Fibroblast of lung (primary cell): ENCODE measurements around the gene PTGIS. TPM values are rescaled to one million over a fixed set of nuclear protein-coding genes. Genes with fewer than 3 reads are reported as not detected.

Experiments used
- DNase-seq, 2 donors: peaks; one replicate each; pipeline versions ENCODE4 v3.0.0 to v3.0.0-alpha.2; 2010; ENCODE audit warnings: low read depth in 2 of 2
- H2AFZ ChIP-seq: 2 replicates; pipeline ENCODE4 v1.5.1; 2012; ENCODE audit warnings: low read length, control low read depth, inconsistent platforms
- H3K27ac ChIP-seq: 2 replicates; pipeline ENCODE4 v1.5.1; 2011; ENCODE audit warnings: low read length, control low read depth; ENCODE audit not compliant: insufficient read depth
- H3K27me3 ChIP-seq: 2 replicates; pipeline ENCODE4 v1.5.1; 2011; ENCODE audit warnings: mild to moderate bottlenecking, low read length; ENCODE audit not compliant: control insufficient read depth, insufficient read depth
- H3K36me3 ChIP-seq: 2 replicates; pipeline ENCODE4 v1.5.1; 2011; ENCODE audit warnings: low read length; ENCODE audit not compliant: control insufficient read depth, insufficient read depth
- H3K4me1 ChIP-seq: 2 replicates; pipeline ENCODE4 v1.5.1; 2011; ENCODE audit warnings: low read length; ENCODE audit not compliant: control insufficient read depth, insufficient read depth; ENCODE audit errors: extremely low read depth
- H3K4me2 ChIP-seq: 2 replicates; pipeline ENCODE4 v1.5.1; 2011; ENCODE audit warnings: low read length, control low read depth; ENCODE audit not compliant: insufficient read depth; ENCODE audit errors: extremely low read depth
- H3K4me3 ChIP-seq, 4 experiments: fragments of 200-600 bp in 1 of 4; sonication (generic) in 1 of 4; replicated peaks in 1 of 4; 2 replicates each; pipeline ENCODE4 v1.5.1; 2011 to 2016; ENCODE audit warnings: low read length in 4 of 4, low read depth in 3 of 4, mild to moderate bottlenecking in 3 of 4, control low read depth in 2 of 4, inconsistent platforms in 1 of 4, mixed read lengths in 1 of 4; ENCODE audit not compliant: insufficient read depth in 1 of 4; ENCODE audit errors: control extremely low read depth in 1 of 4
- H3K79me2 ChIP-seq: 2 replicates; pipeline ENCODE4 v1.5.1; 2012; ENCODE audit warnings: mild to moderate bottlenecking, low read length, inconsistent platforms; ENCODE audit not compliant: control insufficient read depth, insufficient read depth
- H3K9ac ChIP-seq: 2 replicates; pipeline ENCODE4 v1.5.1; 2011; ENCODE audit warnings: mild to moderate bottlenecking, low read length, control low read depth; ENCODE audit not compliant: insufficient read depth
- H3K9me3 ChIP-seq: 2 replicates; pipeline ENCODE4 v1.5.1; 2012; ENCODE audit warnings: low read depth, low read length; ENCODE audit not compliant: control insufficient read depth, insufficient read depth
- H4K20me1 ChIP-seq: 2 replicates; pipeline ENCODE4 v1.5.1; 2011; ENCODE audit warnings: low read length; ENCODE audit not compliant: control insufficient read depth, insufficient read depth; ENCODE audit errors: extremely low read depth
- EZH2 ChIP-seq: IDR thresholded peaks from 2 replicates; pipeline ENCODE4 v1.5.1; 2012; ENCODE audit warnings: low read length, control low read depth, mild to moderate bottlenecking; ENCODE audit errors: missing control alignments
- polyA plus RNA-seq, 2 donors: library from polyadenylated mRNA; depleted of rRNA in 1 of 2; stranded (reverse) in 1 of 2; unstranded in 1 of 2; fragments of >200 nt; gene quantifications; 2 replicates each; pipeline ENCODE4 v1.2.1, GENCODE V29; 2011 to 2012; ENCODE audit warnings: missing spikeins in 1 of 2
- total RNA-seq: library from RNA; depleted of rRNA; stranded (reverse); fragments of >200 nt; gene quantifications from 2 replicates; pipeline ENCODE4 v1.2.1, GENCODE V29; 2014
- TF ChIP-seq, protein P1 (sequence below), 2 donors: IDR thresholded peaks in 1 of 2; conservative IDR thresholded peaks in 1 of 2; 1 replicate in 1 of 2; 2 replicates in 1 of 2; pipeline ENCODE4 v1.5.1; 2011 to 2012; ENCODE audit warnings: low read length in 2 of 2, control low read depth in 1 of 2, inconsistent platforms in 1 of 2, low read depth in 1 of 2, mild to moderate bottlenecking in 1 of 2

The PTGIS gene
- total and polyA plus RNA-seq, 2 donors (not counting 1 experiment from before 2014, with no cell fraction given): 6.8 to 41.5 TPM

DNA sequence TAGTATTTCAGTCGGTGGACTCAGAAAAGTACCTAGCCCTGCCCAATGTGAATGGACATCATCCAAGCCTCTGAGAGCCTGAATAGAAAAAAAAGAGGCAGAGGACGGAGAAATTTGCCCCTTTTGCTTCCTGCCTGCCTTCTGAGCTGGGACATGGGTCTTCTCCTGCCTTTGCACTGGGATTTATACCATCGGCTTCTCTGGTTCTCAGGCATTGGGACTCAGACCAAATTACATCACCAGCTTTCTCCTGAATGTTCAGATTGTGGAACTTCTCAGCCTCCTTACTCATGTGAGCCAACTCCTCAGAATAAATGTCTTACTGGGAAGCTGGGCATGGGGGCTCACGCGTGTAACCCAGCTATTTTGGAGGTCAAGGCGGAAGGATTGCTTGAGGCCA lies 105.3 kb downstream of the PTGIS start:
- H3K9me3 ChIP-seq: no peaks in the 10 kb centered on the region
- no peak overlapping the region for H3K27ac ChIP-seq
- no peak overlapping the region for H3K4me2 ChIP-seq
- peaks cover 2% of the 10 kb centered on the region for H3K27me3 ChIP-seq
- H3K36me3 ChIP-seq: no peaks in the 10 kb centered on the region
- H3K79me2 ChIP-seq: no peaks in the 10 kb centered on the region
- peak; percentile 28 for TF ChIP-seq EZH2
- TF ChIP-seq, protein P1, sequence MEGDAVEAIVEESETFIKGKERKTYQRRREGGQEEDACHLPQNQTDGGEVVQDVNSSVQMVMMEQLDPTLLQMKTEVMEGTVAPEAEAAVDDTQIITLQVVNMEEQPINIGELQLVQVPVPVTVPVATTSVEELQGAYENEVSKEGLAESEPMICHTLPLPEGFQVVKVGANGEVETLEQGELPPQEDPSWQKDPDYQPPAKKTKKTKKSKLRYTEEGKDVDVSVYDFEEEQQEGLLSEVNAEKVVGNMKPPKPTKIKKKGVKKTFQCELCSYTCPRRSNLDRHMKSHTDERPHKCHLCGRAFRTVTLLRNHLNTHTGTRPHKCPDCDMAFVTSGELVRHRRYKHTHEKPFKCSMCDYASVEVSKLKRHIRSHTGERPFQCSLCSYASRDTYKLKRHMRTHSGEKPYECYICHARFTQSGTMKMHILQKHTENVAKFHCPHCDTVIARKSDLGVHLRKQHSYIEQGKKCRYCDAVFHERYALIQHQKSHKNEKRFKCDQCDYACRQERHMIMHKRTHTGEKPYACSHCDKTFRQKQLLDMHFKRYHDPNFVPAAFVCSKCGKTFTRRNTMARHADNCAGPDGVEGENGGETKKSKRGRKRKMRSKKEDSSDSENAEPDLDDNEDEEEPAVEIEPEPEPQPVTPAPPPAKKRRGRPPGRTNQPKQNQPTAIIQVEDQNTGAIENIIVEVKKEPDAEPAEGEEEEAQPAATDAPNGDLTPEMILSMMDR (conservative IDR thresholded peaks at IDR 0.05 in 1 of 2, IDR thresholded peaks at IDR 0.05 in 1 of 2; ENCODE audit: low read depth in 1 of 2, low read length in 2 of 2): no peak
- H3K4me1 ChIP-seq: no peaks in the 10 kb centered on the region
- H3K9ac ChIP-seq: no peak overlapping the region
- no peak overlapping the region for H3K4me3 ChIP-seq
- DNase-seq: no peak
- no peak overlapping the region for H2AFZ ChIP-seq
- no peaks in the 10 kb centered on the region for H4K20me1 ChIP-seq

DNA sequence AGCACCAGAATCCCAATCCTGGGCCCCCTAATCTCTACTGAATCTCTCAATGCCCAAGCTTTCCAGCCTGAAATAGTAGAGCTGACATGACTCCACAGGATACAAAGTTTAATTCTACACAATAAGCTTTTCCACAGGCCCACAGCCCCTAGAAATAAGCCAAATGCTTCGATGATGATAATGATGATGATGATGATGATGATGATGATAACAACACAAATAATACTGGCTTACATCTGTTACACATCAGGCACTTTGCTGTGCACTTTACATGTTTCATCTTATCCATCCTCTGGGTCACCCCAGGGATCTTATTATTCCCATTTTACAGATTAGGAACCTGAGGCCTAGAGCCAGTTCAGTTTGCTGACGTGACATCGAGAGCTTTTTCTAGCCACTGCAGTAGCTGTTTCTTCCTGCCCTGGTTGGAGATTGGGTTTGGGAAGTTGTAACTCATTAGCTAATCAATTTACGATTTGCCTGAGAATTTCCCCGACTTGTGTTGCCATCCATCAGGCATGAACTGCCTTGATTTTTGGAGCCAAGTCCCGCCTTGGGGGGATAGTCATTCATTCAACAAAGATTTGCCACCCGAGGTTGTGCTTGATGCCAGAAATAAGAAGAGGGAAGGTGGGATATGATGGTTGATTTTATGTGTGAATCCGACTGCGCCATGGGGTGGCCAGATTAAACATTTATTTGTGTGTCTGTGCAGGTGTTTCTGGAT lies 105.9 kb downstream of the PTGIS start:
- DNase-seq: no peak
- Histone ChIP-seq H3K79me2 (no peaks in the 10 kb centered on the region), H3K27me3 (peaks cover 2% of the 10 kb centered on the region), H3K4me3 (no peak overlapping the region), H3K4me1 (no peaks in the 10 kb centered on the region), H3K9me3 (no peaks in the 10 kb centered on the region), H3K4me2 (no peak overlapping the region), H4K20me1 (no peaks in the 10 kb centered on the region), H3K9ac (no peak overlapping the region), H3K27ac (no peak overlapping the region), H2AFZ (no peak overlapping the region), H3K36me3 (no peaks in the 10 kb centered on the region)
- TF ChIP-seq, protein P1 (conservative IDR thresholded peaks at IDR 0.05 in 1 of 2, IDR thresholded peaks at IDR 0.05 in 1 of 2; ENCODE audit: low read depth in 1 of 2, low read length in 2 of 2): no peak
- no peak for TF ChIP-seq EZH2

DNA sequence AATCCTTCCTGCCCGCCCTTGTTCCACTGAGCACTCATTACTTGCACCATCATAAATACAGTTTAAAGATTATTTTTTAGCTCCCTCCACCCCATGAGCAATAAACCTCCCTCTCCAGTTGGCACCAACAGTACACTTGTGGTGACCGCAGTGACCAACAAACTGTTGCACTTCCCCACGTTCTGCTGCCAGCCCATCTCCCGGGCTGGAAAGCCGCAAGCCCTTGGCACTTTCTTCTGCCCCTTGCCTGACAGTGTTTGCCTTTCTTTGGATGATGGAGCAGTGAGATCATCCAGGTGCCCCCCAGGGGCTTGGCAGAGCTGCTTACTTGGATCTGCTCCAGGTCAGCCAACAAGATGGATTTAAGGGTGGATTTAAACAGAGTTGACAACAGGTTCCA lies 107.0 kb downstream of the PTGIS start:
- Histone ChIP-seq H3K36me3 (no peaks in the 10 kb centered on the region), H2AFZ (no peak overlapping the region), H3K9ac (no peak overlapping the region), H3K9me3 (no peaks in the 10 kb centered on the region), H4K20me1 (no peaks in the 10 kb centered on the region), H3K27me3 (peaks cover 2% of the 10 kb centered on the region), H3K4me3 (no peak overlapping the region), H3K27ac (no peak overlapping the region), H3K4me1 (no peaks in the 10 kb centered on the region), H3K4me2 (no peak overlapping the region), H3K79me2 (no peaks in the 10 kb centered on the region)
- peak in 1 of 2 donors; percentile 51 for DNase-seq
- TF ChIP-seq, protein P1 (conservative IDR thresholded peaks at IDR 0.05 in 1 of 2, IDR thresholded peaks at IDR 0.05 in 1 of 2; ENCODE audit: low read depth in 1 of 2, low read length in 2 of 2): no peak
- no peak for TF ChIP-seq EZH2
